Activated CD4-positive, alpha-beta T cell treated with anti-CD3 and anti-CD28 coated beads for 1 hour (primary cell): ENCODE results near the gene POU3F3.

ENCODE experiments used
- DNase-seq: peaks from one replicate; pipeline ENCODE4 v3.0.0-alpha.2; 2020

The POU3F3 gene

GRCh38 chr2:104853534-104854497 is at the start of gene POU3F3:
TSS of gene POU3F3 (plus strand) at chr2:104854115. CDS start at chr2:104855511, 1,396 bp downstream.
- DNase-seq: no peak

GRCh38 chr2:104804148-104804890 is 49.6 kb upstream of the POU3F3 start:
- no peak for DNase-seq

- DNase-seq: no peak
Observed at GRCh38 chr2:104812286-104812685, 41.6 kb upstream of the POU3F3 start.

GRCh38 chr2:104816143-104816542 is 37.8 kb upstream of the POU3F3 start:
- DNase-seq: no peak

- DNase-seq: no peak
Observed at GRCh38 chr2:104818264-104818663, 35.7 kb upstream of the POU3F3 start.

GRCh38 chr2:104820126-104820525 is 33.8 kb upstream of the POU3F3 start:
- no peak for DNase-seq

GRCh38 chr2:104825124-104825865 is 28.6 kb upstream of the POU3F3 start:
- no peak for DNase-seq

- no peak for DNase-seq
Observed at GRCh38 chr2:104826016-104826415, 27.9 kb upstream of the POU3F3 start.

GRCh38 chr2:104831742-104832141 is 22.2 kb upstream of the POU3F3 start:
- DNase-seq: no peak

GRCh38 chr2:104834431-104835153 is 19.3 kb upstream of the POU3F3 start:
- no peak for DNase-seq

- DNase-seq: no peak
Observed at GRCh38 chr2:104836265-104836664, 17.6 kb upstream of the POU3F3 start.

- DNase-seq: no peak
Observed at GRCh38 chr2:104836841-104837240, 17.1 kb upstream of the POU3F3 start.

- no peak for DNase-seq
Observed at GRCh38 chr2:104840156-104840555, 13.8 kb upstream of the POU3F3 start.

GRCh38 chr2:104840893-104841585 is 12.9 kb upstream of the POU3F3 start:
- DNase-seq: no peak

GRCh38 chr2:104841744-104842143 is 12.2 kb upstream of the POU3F3 start:
- no peak for DNase-seq

- no peak for DNase-seq
Observed at GRCh38 chr2:104844807-104845551, 8.9 kb upstream of the POU3F3 start.

GRCh38 chr2:104845552-104845931 is 8.4 kb upstream of the POU3F3 start:
- no peak for DNase-seq

GRCh38 chr2:104845946-104846785 is 7.7 kb upstream of the POU3F3 start:
- DNase-seq: no peak

GRCh38 chr2:104846786-104847585 is 6.9 kb upstream of the POU3F3 start:
- no peak for DNase-seq
